Muscle layer of colon (tissue), 2 donors: ENCODE results near the gene MTHFD1L.

ENCODE experiments used
- H3K27ac ChIP-seq: one replicate; pipeline ENCODE4 v1.7.0; 2013; ENCODE audit warnings: low read depth, mild to moderate bottlenecking, low read length, moderate library complexity
- H3K27me3 ChIP-seq, 2 donors: one replicate each; pipeline ENCODE4 v1.7.0; 2013; ENCODE audit warnings: low read length in 2 of 2, mild to moderate bottlenecking in 2 of 2; ENCODE audit not compliant: insufficient read depth in 2 of 2, control insufficient read depth in 1 of 2
- H3K36me3 ChIP-seq: one replicate; pipeline ENCODE4 v1.7.0; 2013; ENCODE audit warnings: mild to moderate bottlenecking, low read length; ENCODE audit not compliant: insufficient read depth
- H3K4me1 ChIP-seq: one replicate; pipeline ENCODE4 v1.7.0; 2013; ENCODE audit warnings: mild to moderate bottlenecking, low read length; ENCODE audit not compliant: insufficient read depth
- H3K4me3 ChIP-seq, 2 donors: one replicate each; pipeline ENCODE4 v1.7.0; 2013; ENCODE audit warnings: low read length in 2 of 2, low read depth in 1 of 2, mild to moderate bottlenecking in 1 of 2, moderate library complexity in 1 of 2
- H3K9ac ChIP-seq: one replicate; pipeline ENCODE4 v1.7.0; 2013; ENCODE audit warnings: low read length
- H3K9me3 ChIP-seq: one replicate; pipeline ENCODE4 v1.7.0; 2013; ENCODE audit warnings: mild to moderate bottlenecking, low read length
- donor health status: abdominal sarcoma.
- donor health status: Adenocarcinoma of cecum.

MTHFD1L gene

DNA sequence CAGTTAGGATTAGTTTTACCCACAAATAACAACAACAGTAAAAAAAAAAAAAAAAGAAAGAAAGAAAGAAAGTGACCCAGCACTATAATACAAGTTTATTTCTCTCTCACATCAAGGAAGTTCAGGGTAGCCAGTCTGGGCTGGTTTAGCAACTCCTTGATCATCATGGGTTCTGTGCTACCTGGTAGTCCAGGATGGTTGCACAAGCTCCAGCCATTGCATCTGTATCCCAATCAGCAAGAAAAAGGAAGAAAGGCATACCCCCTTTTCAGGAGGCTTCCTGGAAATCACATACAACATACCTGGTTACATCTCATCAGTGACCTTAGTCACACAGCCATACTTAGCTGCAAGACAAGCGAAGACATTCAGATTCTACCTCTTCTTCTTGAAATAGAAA is 128.5 kb downstream of the MTHFD1L start:
- H3K27ac ChIP-seq, result no peak overlapping the region
- H3K4me1 ChIP-seq, result no peaks in the 10 kb centered on the region
- no peaks in the 10 kb centered on the region for H3K9me3 ChIP-seq
- no peak overlapping the region for H3K9ac ChIP-seq
- no peak overlapping the region for H3K4me3 ChIP-seq
- H3K36me3 ChIP-seq, result no peaks in the 10 kb centered on the region
- H3K27me3 ChIP-seq, result no peaks in the 10 kb centered on the region

DNA sequence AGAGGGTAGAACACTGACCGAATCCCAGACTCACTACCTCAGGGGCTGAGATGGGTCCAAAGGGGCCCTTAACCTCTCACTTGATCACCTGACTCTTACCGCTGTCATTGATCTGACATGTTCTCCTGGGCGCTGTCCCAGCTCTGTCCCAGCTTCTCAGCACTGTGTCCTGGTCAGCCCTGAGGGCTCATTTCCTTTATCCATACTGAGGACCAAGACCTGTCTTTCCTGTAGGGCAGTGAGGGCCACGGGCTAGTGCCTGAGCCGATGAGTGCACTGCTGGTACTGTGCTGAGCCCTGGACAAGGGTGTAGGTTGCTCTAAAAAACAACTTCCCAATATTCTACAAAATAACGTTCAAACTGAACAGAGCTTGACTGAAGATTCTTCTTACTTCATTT is 131.5 kb downstream of the MTHFD1L start:
- H3K27me3 ChIP-seq, result no peaks in the 10 kb centered on the region
- H3K27ac ChIP-seq, result no peak overlapping the region
- H3K9ac ChIP-seq, result no peak overlapping the region
- no peaks in the 10 kb centered on the region for H3K4me1 ChIP-seq
- no peaks in the 10 kb centered on the region for H3K9me3 ChIP-seq
- no peak overlapping the region for H3K4me3 ChIP-seq
- H3K36me3 ChIP-seq, result no peaks in the 10 kb centered on the region

DNA sequence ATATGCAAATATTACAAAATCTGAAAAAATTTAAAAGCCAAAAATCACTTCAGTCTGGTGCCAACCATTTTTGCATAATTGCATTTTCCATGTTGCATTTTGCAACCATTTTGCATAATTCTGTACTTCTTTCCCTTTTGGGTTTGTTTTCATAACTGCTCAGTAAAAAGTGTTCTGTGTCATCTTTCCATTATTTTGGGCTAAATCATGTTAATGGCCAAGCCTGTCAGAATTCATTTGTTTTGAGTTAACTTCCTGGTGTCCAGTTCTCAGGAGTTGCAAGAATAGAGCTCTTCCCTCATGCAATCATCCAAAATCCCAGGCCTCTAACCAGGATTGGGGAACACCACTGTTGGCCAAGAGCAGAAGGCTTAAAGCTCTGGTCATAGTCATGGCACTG is 133.6 kb downstream of the MTHFD1L start:
- no peaks in the 10 kb centered on the region for H3K4me1 ChIP-seq
- H3K36me3 ChIP-seq, result no peaks in the 10 kb centered on the region
- H3K9ac ChIP-seq, result no peak overlapping the region
- H3K27ac ChIP-seq, result no peak overlapping the region
- H3K27me3 ChIP-seq, result no peaks in the 10 kb centered on the region
- no peak overlapping the region for H3K4me3 ChIP-seq
- no peaks in the 10 kb centered on the region for H3K9me3 ChIP-seq

DNA sequence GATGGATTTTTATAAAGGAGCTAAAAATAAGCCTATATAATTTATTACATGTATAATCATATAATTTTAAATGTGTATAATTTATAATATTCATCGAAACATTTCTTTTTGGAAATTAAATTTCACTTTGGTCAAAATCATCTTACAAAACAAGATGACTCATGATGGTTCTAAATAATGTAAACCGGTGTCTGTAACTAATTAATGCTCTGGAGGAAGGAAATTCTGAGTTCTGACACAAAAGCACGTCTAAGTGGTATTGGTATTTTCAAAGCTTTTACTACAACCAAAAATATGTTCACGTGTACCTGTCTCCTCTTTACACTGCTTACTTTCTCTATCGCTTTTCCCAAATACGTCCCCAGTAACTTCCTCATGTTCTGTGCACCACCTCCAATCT is 134.1 kb downstream of the MTHFD1L start:
- Histone ChIP-seq H3K4me1 (no peaks in the 10 kb centered on the region), H3K36me3 (no peaks in the 10 kb centered on the region), H3K9ac (no peak overlapping the region), H3K27ac (no peak overlapping the region), H3K4me3 (no peak overlapping the region), H3K9me3 (no peaks in the 10 kb centered on the region), H3K27me3 (no peaks in the 10 kb centered on the region)

DNA sequence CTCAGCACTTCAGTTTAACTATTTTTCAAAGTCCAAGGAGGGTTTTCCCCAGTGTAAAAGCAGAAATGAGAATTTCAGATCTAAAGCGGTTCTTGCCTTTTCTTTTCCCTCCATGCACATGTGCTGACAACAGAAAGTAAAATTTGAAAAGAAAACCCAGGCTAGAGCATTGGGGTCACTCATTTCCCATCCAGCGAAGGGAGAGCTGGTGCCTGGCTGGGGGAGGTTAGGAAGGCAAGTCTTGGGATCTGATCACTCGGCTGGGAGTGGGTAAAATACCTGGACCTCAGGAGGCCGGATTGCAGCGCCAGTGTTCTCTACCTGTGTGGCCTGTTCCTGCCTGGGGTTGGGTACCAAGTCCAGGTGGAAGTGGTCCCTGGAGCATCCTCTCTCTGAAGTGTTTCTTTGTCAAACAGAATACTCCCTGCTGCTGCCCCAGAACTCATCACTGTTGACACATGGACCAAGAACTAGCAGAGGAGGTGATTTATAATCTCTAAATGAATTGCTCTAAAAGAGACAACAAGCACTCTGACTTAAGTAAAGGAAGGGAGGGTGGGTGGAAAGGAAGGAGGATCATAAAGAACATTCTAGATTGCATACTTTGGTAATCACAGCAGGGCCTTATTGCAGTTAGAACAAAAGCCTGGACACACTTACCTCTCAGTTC is 136.0 kb downstream of the MTHFD1L start:
- H3K36me3 ChIP-seq, result no peaks in the 10 kb centered on the region
- no peaks in the 10 kb centered on the region for H3K4me1 ChIP-seq
- H3K27ac ChIP-seq, result no peak overlapping the region
- H3K4me3 ChIP-seq, result no peak overlapping the region
- no peaks in the 10 kb centered on the region for H3K9me3 ChIP-seq
- no peak overlapping the region for H3K9ac ChIP-seq
- H3K27me3 ChIP-seq, result no peaks in the 10 kb centered on the region

DNA sequence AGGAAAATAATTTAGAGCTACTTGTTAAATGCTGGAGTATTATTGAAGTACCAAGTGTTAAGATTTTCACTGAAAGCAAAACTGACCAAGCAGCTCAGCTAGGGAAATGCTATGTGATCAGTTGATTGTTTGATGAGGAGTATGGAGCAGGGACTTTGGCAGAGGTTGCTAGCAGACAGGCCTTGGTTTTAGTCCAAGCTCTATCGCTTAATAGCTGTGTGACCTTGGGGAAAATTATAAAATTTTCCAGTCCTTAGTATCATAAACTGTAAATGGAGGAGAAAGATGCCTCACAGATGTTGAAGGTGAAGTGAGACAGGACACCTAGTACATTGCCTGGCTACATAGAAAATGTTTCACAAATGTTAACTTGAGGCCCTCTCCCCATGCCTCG is 136.6 kb downstream of the MTHFD1L start:
- Histone ChIP-seq H3K27me3 (no peaks in the 10 kb centered on the region), H3K9me3 (no peaks in the 10 kb centered on the region), H3K9ac (no peak overlapping the region), H3K4me3 (no peak overlapping the region), H3K27ac (no peak overlapping the region), H3K36me3 (no peaks in the 10 kb centered on the region), H3K4me1 (no peaks in the 10 kb centered on the region)

DNA sequence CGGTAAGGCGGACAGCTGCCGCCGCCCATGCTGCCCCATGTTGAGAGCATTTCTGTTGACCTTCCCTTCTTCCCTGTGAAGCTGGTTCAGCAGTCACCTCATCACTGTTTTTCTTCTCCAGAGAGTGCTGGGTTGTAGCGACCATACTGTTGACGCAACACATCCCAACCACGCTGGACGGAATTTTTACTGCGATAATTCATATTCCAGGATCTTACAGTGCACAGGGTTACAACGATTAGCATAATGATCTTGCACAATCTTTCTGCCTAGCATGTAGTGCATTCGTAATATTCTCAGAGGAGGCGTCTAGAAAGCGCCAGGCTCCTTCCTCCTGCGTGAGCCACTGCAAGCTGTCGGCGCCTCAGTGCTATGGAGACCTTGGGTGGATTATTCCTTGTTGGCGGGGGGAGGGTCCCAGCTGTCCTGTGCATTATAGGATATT is 137.0 kb downstream of the MTHFD1L start:
- Histone ChIP-seq H3K36me3 (no peaks in the 10 kb centered on the region), H3K4me1 (no peaks in the 10 kb centered on the region), H3K27me3 (no peaks in the 10 kb centered on the region), H3K9ac (no peak overlapping the region), H3K9me3 (no peaks in the 10 kb centered on the region), H3K27ac (no peak overlapping the region), H3K4me3 (no peak overlapping the region)

DNA sequence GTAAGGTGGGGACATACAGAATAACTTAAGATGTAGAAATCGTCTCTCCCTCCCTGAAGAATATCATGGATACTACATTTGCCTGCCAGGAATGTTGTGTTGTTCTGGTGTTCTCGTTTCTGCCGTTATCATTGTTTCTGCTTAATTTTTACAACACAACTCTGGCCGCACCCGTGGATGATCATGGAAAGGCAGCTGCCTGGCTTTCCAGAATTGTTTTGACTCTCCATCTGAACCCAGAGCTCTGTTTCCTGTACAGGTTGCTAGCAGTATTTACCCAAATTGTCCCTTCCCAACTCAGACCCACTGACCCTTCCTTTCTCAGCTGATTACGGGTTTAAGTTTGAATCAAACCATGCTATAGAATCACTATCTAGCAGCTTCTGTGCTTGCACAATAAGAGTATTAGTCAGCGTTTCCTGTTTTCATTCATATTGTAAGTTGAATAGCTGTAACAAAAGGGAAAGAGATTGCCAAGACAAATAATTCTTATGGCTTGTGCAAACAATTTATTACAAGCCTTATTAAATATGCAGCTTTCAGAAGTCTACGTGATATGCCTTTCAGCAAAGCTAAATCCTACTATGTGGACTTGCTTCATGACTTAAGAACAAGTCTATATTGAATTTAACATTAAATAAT is 139.0 kb downstream of the MTHFD1L start:
- H3K9ac ChIP-seq, result no peak overlapping the region
- H3K27ac ChIP-seq, result no peak overlapping the region
- no peaks in the 10 kb centered on the region for H3K36me3 ChIP-seq
- no peaks in the 10 kb centered on the region for H3K9me3 ChIP-seq
- no peaks in the 10 kb centered on the region for H3K27me3 ChIP-seq
- H3K4me1 ChIP-seq, result no peaks in the 10 kb centered on the region
- no peak overlapping the region for H3K4me3 ChIP-seq

DNA sequence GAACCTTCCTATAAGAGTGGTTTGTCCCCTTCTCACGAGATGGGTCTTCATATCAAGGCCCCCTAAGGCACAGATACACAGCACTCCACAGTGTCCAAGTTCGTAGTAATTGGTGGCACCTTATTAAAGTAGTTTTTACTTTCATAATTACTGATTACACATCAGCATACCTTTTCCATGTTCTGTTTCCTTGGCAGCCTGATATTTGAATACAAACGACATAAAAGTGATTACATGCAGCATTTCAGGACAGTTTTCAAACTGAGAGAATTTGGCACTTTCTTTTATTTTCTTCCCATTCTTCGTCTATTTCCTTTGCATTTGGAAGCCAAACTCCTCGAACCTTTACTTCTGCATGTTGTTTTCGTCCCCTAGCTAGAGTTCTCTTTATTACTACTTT is 139.7 kb downstream of the MTHFD1L start:
- H3K4me1 ChIP-seq, result no peaks in the 10 kb centered on the region
- no peak overlapping the region for H3K9ac ChIP-seq
- no peaks in the 10 kb centered on the region for H3K27me3 ChIP-seq
- no peaks in the 10 kb centered on the region for H3K9me3 ChIP-seq
- H3K4me3 ChIP-seq, result no peak overlapping the region
- no peaks in the 10 kb centered on the region for H3K36me3 ChIP-seq
- H3K27ac ChIP-seq, result no peak overlapping the region

DNA sequence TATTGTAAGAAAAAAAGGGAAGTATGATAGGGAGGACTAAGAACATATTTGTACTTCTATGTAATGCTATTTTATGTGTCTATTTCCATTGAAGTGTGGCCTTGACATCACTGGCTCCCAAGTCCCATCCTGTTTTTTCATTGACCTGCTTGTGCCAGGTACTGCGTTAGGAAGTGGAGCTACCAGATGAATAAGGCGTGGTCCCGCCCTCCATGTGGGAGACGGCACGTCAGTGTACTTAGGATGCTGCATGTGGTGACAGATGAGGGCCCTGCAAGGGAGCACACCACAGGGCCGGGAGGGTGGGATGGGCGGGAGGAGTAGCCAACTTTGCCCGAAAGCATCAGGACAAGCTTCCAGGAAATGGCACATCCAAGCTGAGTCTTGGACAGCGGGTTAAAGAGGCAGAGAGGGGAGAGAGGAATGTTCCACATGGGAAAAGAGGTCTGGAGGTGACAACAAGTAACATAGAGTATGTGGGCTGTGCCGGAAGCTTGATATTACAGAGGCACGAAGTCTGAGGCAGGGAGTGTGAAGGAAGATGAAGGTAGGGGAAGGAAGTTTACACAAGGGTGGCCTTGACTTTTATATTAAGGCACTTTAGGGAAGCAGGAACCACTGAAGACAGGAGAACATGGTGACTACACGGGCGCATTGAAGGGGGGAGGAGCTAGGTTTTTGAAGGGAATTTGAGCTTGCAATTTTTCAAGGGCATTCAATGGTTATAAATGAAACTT is 140.6 kb downstream of the MTHFD1L start:
- no peaks in the 10 kb centered on the region for H3K9me3 ChIP-seq
- H3K36me3 ChIP-seq, result no peaks in the 10 kb centered on the region
- no peak overlapping the region for H3K9ac ChIP-seq
- H3K4me1 ChIP-seq, result no peaks in the 10 kb centered on the region
- H3K27me3 ChIP-seq, result no peaks in the 10 kb centered on the region
- no peak overlapping the region for H3K4me3 ChIP-seq
- H3K27ac ChIP-seq, result no peak overlapping the region

DNA sequence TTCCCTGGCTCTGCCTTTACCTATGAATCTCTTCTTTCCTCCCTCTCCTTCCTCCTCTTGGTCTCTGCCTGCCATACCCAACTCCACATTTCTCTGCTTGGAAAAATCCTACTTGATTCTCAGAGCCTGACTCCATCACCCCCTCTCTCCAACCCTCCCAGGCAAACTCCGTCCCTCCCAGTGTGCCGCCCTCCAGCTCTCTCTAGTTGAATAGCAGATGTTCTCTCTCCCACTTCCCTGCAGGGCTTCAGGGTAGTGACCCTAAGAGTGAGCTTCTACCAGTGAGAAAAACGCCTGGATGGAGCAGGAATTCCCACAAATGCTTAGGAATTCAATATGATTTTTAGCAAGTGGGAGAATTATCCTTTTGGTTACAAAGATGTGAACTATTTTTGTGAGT is 141.6 kb downstream of the MTHFD1L start:
- Histone ChIP-seq H3K4me3 (no peak overlapping the region), H3K27ac (no peak overlapping the region), H3K36me3 (no peaks in the 10 kb centered on the region), H3K9ac (no peak overlapping the region), H3K27me3 (no peaks in the 10 kb centered on the region), H3K4me1 (no peaks in the 10 kb centered on the region), H3K9me3 (no peaks in the 10 kb centered on the region)
